ENCODE results near the gene MFGE8. TPM values are rescaled to one million over a fixed set of nuclear protein-coding genes. Genes with fewer than 3 reads are reported as not detected.

MFGE8 gene
- total and polyA plus RNA-seq, 10 donors: 21.8 to 105 (median 66.0) TPM

GRCh38 chr15:88920186-88920891 lies 7.2 kb upstream of the MFGE8 start:
- WGBS, 5 donors: 68 to 83% (median 73%) methylated on average over 8 to 9 of the region's 9 CpGs
- intact Hi-C loops (cut with DNase I; ENCODE audit: low total_unique reads): no loop called here
- H3K4me3 ChIP-seq: no peak overlapping the region

GRCh38 chr15:88918738-88919137 lies 5.6 kb upstream of the MFGE8 start:
- Histone ChIP-seq H3K27ac (no peak overlapping the region), H3K4me3 (no peak overlapping the region), H3K27me3 (replicated peaks in 1 of 7) (peaks cover 0 to 22% (median 0%) of the 10 kb centered on the region in 7 donors), H3K9me3 (no peaks in the 10 kb centered on the region), H3K36me3 (no peaks in the 10 kb centered on the region), H3K4me1 (peaks cover 0 to 13% (median under 1%) of the 10 kb centered on the region in 6 donors)
- no peak for DNase-seq
- TF ChIP-seq POLR2A (IDR thresholded peaks at IDR 0.05) (no peak), POLR2AphosphoS5 (IDR thresholded peaks at IDR 0.05) (peak in 1 of 3 donors; percentile 24)
- WGBS, 5 donors: 24 to 52% (median 38%) methylated on average over 4 of the region's 4 CpGs
- intact Hi-C loops (cut with DNase I; ENCODE audit: low total_unique reads): no loop called here

More at GRCh38 chr15:88920186-88920891, 7.2 kb upstream of the MFGE8 start:
- H3K36me3 ChIP-seq: no peaks in the 10 kb centered on the region
- H3K9me3 ChIP-seq: no peaks in the 10 kb centered on the region
- H3K27me3 ChIP-seq (replicated peaks in 1 of 7): peaks cover 0 to 20% (median 0%) of the 10 kb centered on the region in 7 donors
- H3K27ac ChIP-seq: no peak overlapping the region
- TF ChIP-seq CTCF (IDR thresholded peaks at IDR 0.05 in 8 of 11, conservative IDR thresholded peaks at IDR 0.05 in 3 of 11) (no peak), POLR2AphosphoS5 (IDR thresholded peaks at IDR 0.05) (no peak), POLR2A (IDR thresholded peaks at IDR 0.05) (no peak)
- DNase-seq: no peak
- peaks cover 0 to 10% (median 0%) of the 10 kb centered on the region in 6 donors for H3K4me1 ChIP-seq

- WGBS, 5 donors: 87 to 90% (median 87%) methylated on average over 5 of the region's 5 CpGs
- Histone ChIP-seq H3K36me3 (no peaks in the 10 kb centered on the region), H3K4me1 (peaks cover 0 to 22% (median 7%) of the 10 kb centered on the region in 6 donors), H3K9me3 (no peaks in the 10 kb centered on the region), H3K27ac (no peak overlapping the region), H3K4me3 (no peak overlapping the region), H3K27me3 (replicated peaks in 1 of 7) (peaks cover 0 to 26% (median 0%) of the 10 kb centered on the region in 7 donors)
- intact Hi-C loops (cut with DNase I; ENCODE audit: low total_unique reads): no loop called here
- DNase-seq: no peak
- no peak for TF ChIP-seq POLR2A (IDR thresholded peaks at IDR 0.05)
- TF ChIP-seq POLR2AphosphoS5 (IDR thresholded peaks at IDR 0.05): no peak
- TF ChIP-seq CTCF (IDR thresholded peaks at IDR 0.05 in 8 of 11, conservative IDR thresholded peaks at IDR 0.05 in 3 of 11): no peak
Measured at GRCh38 chr15:88917760-88918159, 4.6 kb upstream of the MFGE8 start.

GRCh38 chr15:88915354-88915753 lies 2.2 kb upstream of the MFGE8 start:
- Histone ChIP-seq H3K4me1 (peaks cover 0 to 43% (median 13%) of the 10 kb centered on the region in 6 donors), H3K9me3 (no peaks in the 10 kb centered on the region), H3K4me3 (no peak overlapping the region), H3K27me3 (replicated peaks in 1 of 7) (peaks cover 0 to 27% (median 0%) of the 10 kb centered on the region in 7 donors), H3K36me3 (no peaks in the 10 kb centered on the region), H3K27ac (peak overlapping the region in 1 of 8 donors; percentile 1)
- no peak for TF ChIP-seq POLR2A (IDR thresholded peaks at IDR 0.05)
- TF ChIP-seq POLR2AphosphoS5 (IDR thresholded peaks at IDR 0.05): no peak
- intact Hi-C loops (cut with DNase I; ENCODE audit: low total_unique reads): no loop called here
- 93 to 97% (median 94%) methylated on average over 10 of the region's 10 CpGs for WGBS, 5 donors
- no peak for DNase-seq

GRCh38 chr15:88913850-88914169 lies 631 bp upstream of the MFGE8 start:
- 66 to 72% (median 69%) methylated on average over 4 of the region's 4 CpGs for WGBS, 5 donors
- H3K9me3 ChIP-seq: no peaks in the 10 kb centered on the region
- no peak for TF ChIP-seq CTCF (IDR thresholded peaks at IDR 0.05 in 8 of 11, conservative IDR thresholded peaks at IDR 0.05 in 3 of 11)
- H3K27me3 ChIP-seq (replicated peaks in 1 of 7): peaks cover 0 to 17% (median 0%) of the 10 kb centered on the region in 7 donors
- intact Hi-C loops (cut with DNase I; ENCODE audit: low total_unique reads): no loop called here
- peaks cover 0 to 39% (median 13%) of the 10 kb centered on the region in 6 donors for H3K4me1 ChIP-seq
- peak overlapping the region in 4 of 8 donors; percentile 70 to 83 (median 82) for H3K27ac ChIP-seq
- peak overlapping the region in 4 of 8 donors; percentile 75 to 82 (median 77) for H3K4me3 ChIP-seq
- DNase-seq: no peak
- peaks cover 0 to 15% (median 0%) of the 10 kb centered on the region in 6 donors for H3K36me3 ChIP-seq
